AG04449 (cell line): ENCODE measurements around the gene SLC45A2.

ENCODE experiments used
- CTCF ChIA-PET: fragments of 350-600 bp; formaldehyde crosslinking; extraction: SDS; loops from one replicate; lab custom pipeline; 2021; ENCODE audit warnings: antibody characterized with exemption; lab: Yijun Ruan, JAX
- POLR2A ChIA-PET: fragments of 400-600, 350-600 bp; formaldehyde crosslinking; extraction: SDS; loops from one replicate; lab custom pipeline; 2020; ENCODE audit warnings: antibody characterized with exemption, inconsistent platforms; lab: Yijun Ruan, JAX
- DNase-seq: peaks from one replicate; pipeline ENCODE4 v3.0.0-alpha.2; 2010; ENCODE audit warnings: low read depth, low spot score
- H3K4me3 ChIP-seq: 2 replicates; pipeline ENCODE4 v1.5.1; 2011; ENCODE audit warnings: low read depth, mild to moderate bottlenecking, control low read depth, low read length
- CTCF ChIP-seq: IDR thresholded peaks from one replicate; pipeline ENCODE4 v1.5.1; 2011; ENCODE audit warnings: mild to moderate bottlenecking, moderate library complexity, low read length, control low read depth, inconsistent platforms; ENCODE audit not compliant: insufficient read depth; ENCODE audit errors: missing control alignments

SLC45A2 gene

GRCh38 chr5:34005211-34005610 is 20.7 kb upstream of the SLC45A2 start:
- H3K4me3 ChIP-seq, result no peak overlapping the region
- no peak for DNase-seq
- ChIA-PET CTCF (interaction anchor here (4.0 kb wide), 1 partner anchor 7 kb away, joined by 36 read pairs; no protein-coding TSS in a partner anchor), POLR2A (interaction anchor here (0.5 kb wide), 1 partner anchor 881 kb away, joined by 4 read pairs; no protein-coding TSS in a partner anchor)
- no peak for TF ChIP-seq CTCF

- TF ChIP-seq CTCF, result no peak
Measured at GRCh38 chr5:34003941-34004340, 19.4 kb upstream of the SLC45A2 start.

DNA sequence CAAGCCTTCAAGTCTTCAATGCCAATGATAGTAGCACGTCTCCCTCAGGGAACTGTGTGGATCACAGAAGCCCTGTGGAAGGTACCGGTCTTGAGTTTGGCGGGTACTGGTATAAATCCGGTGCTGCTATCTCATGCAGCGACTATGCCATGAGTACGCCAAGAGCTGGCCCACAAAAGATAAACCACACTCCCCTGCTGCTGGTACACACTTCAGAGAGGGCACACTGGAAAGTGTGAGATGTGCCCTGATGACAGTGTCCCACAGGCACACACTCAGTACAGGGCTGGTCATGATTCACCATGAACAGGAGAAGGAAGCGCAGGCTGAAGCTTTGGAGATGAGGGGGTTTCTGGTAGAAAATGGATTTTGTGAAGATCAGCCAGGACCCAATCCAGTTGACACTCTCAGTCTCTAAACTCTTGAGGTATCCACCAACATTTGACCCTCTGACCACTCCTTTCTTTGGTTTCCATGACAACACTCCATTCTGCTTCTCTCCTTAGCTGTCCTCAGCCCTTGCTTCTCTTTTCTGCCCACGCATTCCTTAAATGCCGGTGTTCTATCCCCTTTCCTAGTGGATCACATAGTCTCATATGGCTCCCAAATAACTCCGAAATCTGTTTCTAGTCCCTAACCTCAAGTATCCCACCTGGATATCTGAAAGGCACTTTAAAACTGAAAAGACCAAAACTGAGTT is 18.3 kb upstream of the SLC45A2 start:
- no peak for DNase-seq
- POLR2A ChIA-PET, result no interaction called here
- CTCF ChIA-PET, result no interaction called here
- no peak overlapping the region for H3K4me3 ChIP-seq
- no peak for TF ChIP-seq CTCF

More at GRCh38 chr5:34003941-34004340, 19.4 kb upstream of the SLC45A2 start:
- POLR2A ChIA-PET, result no interaction called here
- DNase-seq, result no peak
- CTCF ChIA-PET, result no interaction called here
- H3K4me3 ChIP-seq, result no peak overlapping the region

GRCh38 chr5:34001241-34001841 is 16.8 kb upstream of the SLC45A2 start:
- ChIA-PET POLR2A (no interaction called here), CTCF (interaction anchor here (1.8 kb wide), 1 partner anchor 451 kb away, joined by 8 read pairs; no protein-coding TSS in a partner anchor)
- no peak overlapping the region for H3K4me3 ChIP-seq
- no peak for DNase-seq
- no peak for TF ChIP-seq CTCF

DNA sequence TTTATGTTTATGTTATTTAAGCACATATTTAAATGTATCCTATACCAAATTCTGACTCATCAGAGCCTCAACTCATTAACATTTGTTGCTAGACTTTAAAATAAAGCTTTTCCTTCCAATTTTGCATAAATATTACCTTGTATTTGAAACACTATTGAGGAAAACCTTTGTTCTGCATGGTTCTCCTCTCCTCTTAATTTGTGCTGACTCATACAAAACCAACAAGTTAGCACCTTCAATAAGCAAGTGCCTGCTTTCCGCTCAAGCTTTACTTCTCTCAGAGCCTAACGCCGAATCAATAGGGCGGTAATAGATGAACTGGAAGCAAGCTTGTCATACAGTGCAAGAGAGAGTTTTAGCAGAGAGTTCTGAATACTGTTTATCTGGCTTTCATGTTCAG is 15.5 kb upstream of the SLC45A2 start:
- CTCF ChIA-PET, result interaction anchor here (1.1 to 4.9 kb wide), 4 partner anchors 7 to 466 kb away, joined by 5 to 36 read pairs (median 12); partner anchors contain the start of gene AMACR
- no peak for DNase-seq
- no peak overlapping the region for H3K4me3 ChIP-seq
- TF ChIP-seq CTCF, result no peak
- POLR2A ChIA-PET, result no interaction called here
